Activated naive CD8-positive, alpha-beta T cell treated with anti-CD3 and anti-CD28 coated beads, Interleukin-2, amount 50 U/mL, for 24 hours (primary cell): Measurements from ENCODE around the gene CBX5.
A peak's percentile ranks its signal among the peaks of the same experiment; 100 is the strongest.

Source experiments
- ATAC-seq: fragments of 150-1000 bp; cut with Tn5 transposase; one replicate; pipeline ENCODE4 v1.10.0; 2021
- DNase-seq: peaks from one replicate; pipeline ENCODE4 v3.0.0; 2021
- H3K27ac Mint-ChIP-seq: one replicate; pipeline ENCODE4 v1.8.0; 2021; ENCODE audit warnings: mild to moderate bottlenecking, mixed read lengths
- H3K27me3 Mint-ChIP-seq: one replicate; pipeline ENCODE4 v1.8.0; 2021; ENCODE audit warnings: mixed read lengths
- H3K36me3 Mint-ChIP-seq: one replicate; pipeline ENCODE4 v1.8.0; 2021; ENCODE audit warnings: low read depth, mixed read lengths
- H3K4me1 Mint-ChIP-seq: one replicate; pipeline ENCODE4 v1.8.0; 2021; ENCODE audit warnings: mixed read lengths
- H3K4me3 Mint-ChIP-seq: one replicate; pipeline ENCODE4 v1.8.0; 2021; ENCODE audit warnings: mild to moderate bottlenecking, moderate library complexity, mixed read lengths
- H3K9me3 Mint-ChIP-seq: one replicate; pipeline ENCODE4 v1.8.0; 2021; ENCODE audit warnings: mixed read lengths

CBX5 gene

DNA sequence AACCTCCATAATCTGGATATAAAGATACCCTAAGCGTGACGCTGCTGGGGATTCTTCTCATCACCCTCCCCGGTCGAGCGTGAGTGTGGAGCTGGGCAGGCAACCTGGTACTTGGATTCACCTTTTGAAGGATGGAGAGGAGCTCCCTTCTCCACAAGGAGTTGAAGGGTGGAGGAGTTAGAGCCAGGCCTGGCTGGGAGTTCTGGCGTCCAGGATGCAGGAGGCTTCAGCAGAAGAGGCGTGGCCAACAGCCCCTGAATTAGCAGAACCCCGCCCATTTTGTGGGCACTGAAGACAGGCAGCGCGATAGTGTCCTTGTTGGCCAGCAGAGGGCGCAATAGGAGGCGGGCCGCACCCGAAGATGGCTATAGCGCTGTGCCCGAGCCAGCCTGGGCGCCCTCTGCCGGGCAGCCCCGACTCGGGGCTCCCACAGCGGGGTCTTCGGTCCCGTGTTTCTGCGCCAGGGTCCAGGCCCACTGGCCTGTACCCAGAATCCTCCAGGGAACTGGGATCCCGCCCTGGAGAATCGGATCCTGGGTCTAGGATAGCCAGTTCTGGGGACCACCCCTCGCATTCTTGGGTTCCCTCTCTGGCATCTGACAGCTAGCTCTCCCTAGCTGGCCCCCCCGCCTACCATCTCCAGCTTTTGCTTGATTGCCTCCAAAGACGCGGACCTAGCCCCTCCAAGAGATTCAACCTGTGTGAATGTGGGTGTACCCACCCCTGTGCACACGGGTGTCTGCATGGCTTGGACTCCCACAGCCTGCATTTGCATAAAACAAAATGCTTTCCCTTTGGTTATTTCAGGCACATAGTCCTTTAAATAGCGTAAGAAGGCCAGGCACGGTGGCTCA, 65.1 kb downstream of the CBX5 start:
- H3K9me3 Mint-ChIP-seq, result no peaks in the 10 kb centered on the region
- peak; percentile 95 for DNase-seq
- no peak overlapping the region for H3K27ac Mint-ChIP-seq
- peaks cover 33% of the 10 kb centered on the region for H3K4me1 Mint-ChIP-seq
- H3K36me3 Mint-ChIP-seq, result no peaks in the 10 kb centered on the region
- peaks cover 25% of the 10 kb centered on the region for H3K27me3 Mint-ChIP-seq
- ATAC-seq, result peak; percentile 89
- peak overlapping the region; percentile 75 for H3K4me3 Mint-ChIP-seq

DNA sequence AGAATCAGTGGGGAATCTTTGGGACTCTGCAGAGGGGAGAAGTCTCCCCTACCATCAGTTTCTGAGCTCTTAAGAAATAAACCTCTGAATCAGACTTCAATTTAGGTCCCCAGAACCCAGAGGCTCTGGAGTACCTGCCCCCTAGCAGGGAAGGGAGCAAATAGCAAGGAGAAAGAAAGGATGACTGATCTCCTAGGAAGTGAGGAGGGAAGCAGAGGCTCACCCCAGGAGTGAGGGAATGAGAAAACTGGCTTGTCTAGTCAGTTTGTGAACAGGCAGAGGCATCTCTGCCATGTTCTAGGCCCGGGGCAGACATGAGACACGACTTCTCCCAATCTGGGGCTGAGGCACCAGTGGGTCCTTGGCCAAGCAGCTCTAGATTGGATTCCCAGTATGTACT, 66.8 kb downstream of the CBX5 start:
- Mint-ChIP-seq H3K4me1 (peaks cover 28% of the 10 kb centered on the region), H3K27me3 (peaks cover 22% of the 10 kb centered on the region), H3K9me3 (no peaks in the 10 kb centered on the region), H3K27ac (no peak overlapping the region), H3K36me3 (no peaks in the 10 kb centered on the region), H3K4me3 (no peak overlapping the region)
- no peak for ATAC-seq
- DNase-seq, result no peak

DNA sequence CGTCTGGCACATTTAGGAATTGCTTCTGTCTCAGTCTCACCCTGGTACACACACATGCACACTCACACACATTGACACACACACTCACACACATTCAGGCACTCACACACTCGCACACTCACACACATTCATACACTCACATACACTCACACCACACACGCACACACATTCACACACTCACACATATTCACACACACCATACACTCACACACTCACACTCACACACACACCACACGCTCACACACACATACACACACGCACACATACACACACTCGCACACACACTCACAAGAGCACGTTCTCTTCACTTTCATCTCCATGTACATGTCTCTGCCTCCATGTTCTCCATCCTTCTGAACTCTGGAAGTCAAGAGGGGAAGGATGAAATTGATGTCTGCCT, 68.0 kb downstream of the CBX5 start:
- H3K27ac Mint-ChIP-seq, result no peak overlapping the region
- peaks cover 19% of the 10 kb centered on the region for H3K4me1 Mint-ChIP-seq
- no peak for DNase-seq
- H3K36me3 Mint-ChIP-seq, result no peaks in the 10 kb centered on the region
- ATAC-seq, result no peak
- no peak overlapping the region for H3K4me3 Mint-ChIP-seq
- no peaks in the 10 kb centered on the region for H3K9me3 Mint-ChIP-seq
- H3K27me3 Mint-ChIP-seq, result peaks cover 20% of the 10 kb centered on the region

DNA sequence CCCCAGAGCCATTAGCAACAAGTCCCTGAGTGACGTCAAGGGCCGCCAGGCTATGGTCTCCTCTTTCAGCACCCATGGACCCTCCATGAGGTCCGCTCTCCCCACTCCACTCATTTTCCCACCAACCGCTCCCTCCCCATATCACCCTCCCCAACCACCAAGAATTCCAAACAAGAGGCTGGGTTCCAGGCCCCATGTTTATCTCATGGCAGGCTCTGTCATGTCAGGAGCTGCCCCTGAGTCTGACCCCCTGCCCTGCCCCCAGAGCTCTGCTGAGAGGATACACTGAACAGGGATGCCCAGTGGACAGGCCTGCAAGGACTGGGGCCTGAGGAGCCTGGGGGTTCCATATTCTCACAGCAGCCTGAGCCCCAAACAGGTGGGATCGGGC, 69.5 kb downstream of the CBX5 start:
- no peaks in the 10 kb centered on the region for H3K9me3 Mint-ChIP-seq
- H3K4me3 Mint-ChIP-seq, result no peak overlapping the region
- H3K27ac Mint-ChIP-seq, result no peak overlapping the region
- ATAC-seq, result no peak
- DNase-seq, result no peak
- H3K27me3 Mint-ChIP-seq, result peaks cover 26% of the 10 kb centered on the region
- H3K4me1 Mint-ChIP-seq, result peaks cover 4% of the 10 kb centered on the region
- no peaks in the 10 kb centered on the region for H3K36me3 Mint-ChIP-seq

DNA sequence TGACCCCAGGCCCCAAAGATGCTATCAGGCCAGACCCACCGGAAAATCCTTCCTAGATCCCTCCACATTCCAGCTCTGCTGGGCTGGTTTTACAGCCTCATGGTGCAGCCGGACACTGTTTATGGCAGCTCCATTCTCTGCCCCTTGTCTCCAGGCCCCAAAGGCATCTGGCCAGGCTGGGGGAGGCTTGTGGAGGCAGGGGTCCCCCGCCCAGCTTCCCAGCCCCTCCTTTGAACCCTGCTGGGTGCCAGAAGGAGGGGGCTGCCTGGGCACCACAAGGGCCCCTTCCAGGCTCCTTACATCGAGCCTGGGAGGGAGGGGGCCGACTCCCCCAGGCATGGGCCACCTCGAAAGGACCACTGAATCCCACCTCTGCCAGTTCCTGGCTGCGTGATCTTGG, 71.3 kb downstream of the CBX5 start:
- Mint-ChIP-seq H3K36me3 (no peaks in the 10 kb centered on the region), H3K27ac (no peak overlapping the region), H3K9me3 (no peaks in the 10 kb centered on the region), H3K4me3 (no peak overlapping the region), H3K4me1 (no peaks in the 10 kb centered on the region), H3K27me3 (peaks cover 33% of the 10 kb centered on the region)
- no peak for DNase-seq
- no peak for ATAC-seq

DNA sequence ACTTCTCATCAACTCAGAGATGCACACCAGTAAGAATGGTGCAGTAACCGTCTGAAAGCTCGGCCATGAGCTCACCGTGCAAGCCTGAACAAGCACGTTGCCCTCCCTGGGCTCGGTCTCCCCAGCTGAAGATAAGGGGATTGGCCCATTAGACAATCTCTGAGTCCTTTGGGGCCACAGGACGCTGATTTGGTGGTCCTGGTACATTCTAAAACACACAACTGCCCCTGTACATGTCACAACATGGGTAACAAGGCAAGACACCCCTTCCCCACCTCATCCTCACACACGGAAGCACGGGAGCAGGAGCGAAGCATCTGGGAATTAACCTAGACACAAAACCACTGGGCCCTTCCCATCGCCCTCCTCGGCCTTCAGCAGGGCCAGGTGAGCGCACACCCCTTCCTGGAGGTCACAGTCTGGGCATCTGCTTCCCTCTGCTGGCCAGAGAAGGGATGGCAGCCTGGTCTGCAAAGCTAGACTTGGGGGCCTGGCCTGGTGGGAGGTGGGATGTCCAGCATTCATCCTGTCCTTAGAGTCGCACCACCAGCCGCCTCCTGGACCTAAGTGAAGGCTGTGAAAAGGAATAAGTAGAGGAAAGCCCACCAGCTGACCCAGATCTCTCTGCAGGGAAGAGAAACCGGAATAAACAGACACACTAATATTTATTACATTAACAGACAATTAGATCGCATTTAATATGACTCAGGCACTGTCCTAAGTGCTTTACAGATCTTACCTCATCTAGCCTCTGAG, 72.2 kb downstream of the CBX5 start:
- H3K27me3 Mint-ChIP-seq, result peaks cover 28% of the 10 kb centered on the region
- no peak overlapping the region for H3K4me3 Mint-ChIP-seq
- no peaks in the 10 kb centered on the region for H3K9me3 Mint-ChIP-seq
- no peaks in the 10 kb centered on the region for H3K36me3 Mint-ChIP-seq
- DNase-seq (peak; percentile 87), ATAC-seq (peak; percentile 78)
- no peaks in the 10 kb centered on the region for H3K4me1 Mint-ChIP-seq
- no peak overlapping the region for H3K27ac Mint-ChIP-seq

DNA sequence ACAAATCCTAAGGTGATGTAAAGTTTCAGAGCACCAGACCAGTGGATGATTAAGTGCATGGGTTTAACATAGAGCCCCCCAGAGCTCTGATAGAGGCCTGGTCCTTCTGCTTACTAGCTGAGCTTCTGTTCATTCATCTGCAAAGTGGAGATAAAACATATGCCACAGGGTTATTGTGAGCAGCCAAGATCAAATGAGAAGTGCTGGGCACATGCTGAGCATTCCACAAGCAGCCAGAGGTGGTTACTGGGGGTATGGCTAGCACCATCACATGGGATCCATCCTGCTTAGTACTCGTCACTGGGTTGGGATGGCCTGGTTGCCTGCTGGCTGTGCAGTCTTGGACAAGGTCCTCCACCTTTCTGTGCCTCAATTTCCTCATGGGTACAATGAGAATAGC, 73.1 kb downstream of the CBX5 start:
- H3K4me3 Mint-ChIP-seq, result no peak overlapping the region
- no peaks in the 10 kb centered on the region for H3K36me3 Mint-ChIP-seq
- H3K9me3 Mint-ChIP-seq, result no peaks in the 10 kb centered on the region
- DNase-seq, result no peak
- no peak overlapping the region for H3K27ac Mint-ChIP-seq
- no peaks in the 10 kb centered on the region for H3K4me1 Mint-ChIP-seq
- ATAC-seq, result no peak
- peaks cover 37% of the 10 kb centered on the region for H3K27me3 Mint-ChIP-seq

DNA sequence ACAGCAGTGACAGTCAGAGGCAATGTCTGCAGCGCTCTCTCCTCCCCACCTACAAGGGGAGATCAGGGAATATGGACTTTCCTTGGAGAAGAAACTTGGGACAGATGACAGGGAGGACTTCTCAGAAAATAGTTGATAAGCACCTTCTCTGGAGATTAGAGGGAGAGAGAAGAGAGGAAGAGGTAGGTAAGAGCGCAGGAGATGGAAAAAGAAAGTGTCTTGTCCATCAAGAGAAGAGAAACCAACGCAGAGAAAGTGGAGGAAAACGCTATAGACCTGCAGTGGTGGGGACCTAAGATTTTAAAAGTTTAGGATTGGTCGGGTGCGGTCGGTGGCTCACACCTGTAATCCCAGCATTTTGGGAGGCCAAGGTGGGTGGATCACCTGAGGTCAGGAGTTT, 75.6 kb downstream of the CBX5 start:
- no peaks in the 10 kb centered on the region for H3K4me1 Mint-ChIP-seq
- no peak overlapping the region for H3K27ac Mint-ChIP-seq
- DNase-seq (no peak), ATAC-seq (no peak)
- no peak overlapping the region for H3K4me3 Mint-ChIP-seq
- H3K9me3 Mint-ChIP-seq, result no peaks in the 10 kb centered on the region
- peaks cover 46% of the 10 kb centered on the region for H3K27me3 Mint-ChIP-seq
- H3K36me3 Mint-ChIP-seq, result no peaks in the 10 kb centered on the region

DNA sequence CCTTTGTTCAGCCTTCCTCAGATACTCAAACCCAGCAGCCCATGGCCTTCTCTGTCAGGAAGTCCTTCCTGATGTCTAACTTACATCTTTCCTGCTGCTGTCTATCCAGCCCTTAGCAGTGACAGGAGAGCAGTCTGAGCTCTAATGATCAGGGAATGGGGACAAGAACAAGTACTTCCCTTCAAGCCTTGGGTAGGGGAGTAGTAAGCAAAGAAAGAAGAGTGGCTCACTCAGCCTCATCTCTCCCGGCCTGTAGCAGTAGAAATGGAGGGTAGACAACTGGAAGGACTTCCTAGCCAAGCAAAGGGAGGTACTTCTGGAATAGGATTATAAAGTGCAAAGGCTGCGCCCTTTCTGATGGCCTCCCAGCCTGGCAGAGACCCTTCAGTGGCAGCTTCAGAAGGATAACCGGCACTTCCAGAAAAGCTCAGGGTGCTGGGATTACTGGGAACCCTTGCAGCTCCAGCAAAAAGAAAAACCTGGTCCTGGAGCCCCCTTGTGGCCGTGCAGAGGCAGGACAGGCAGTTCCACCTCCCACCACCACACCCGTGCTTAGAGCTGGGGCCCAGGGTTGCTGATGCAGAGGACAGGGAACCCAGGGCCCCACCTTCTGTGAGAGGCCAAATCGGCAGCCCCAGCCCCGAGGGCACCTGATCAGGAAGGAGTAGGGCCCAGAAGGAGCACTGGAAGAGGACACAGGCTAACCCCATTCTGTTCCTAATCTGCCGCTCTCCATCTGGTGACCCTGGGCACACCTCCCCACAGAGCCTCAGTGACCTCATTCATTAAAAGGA, 78.7 kb downstream of the CBX5 start:
- H3K9me3 Mint-ChIP-seq, result no peaks in the 10 kb centered on the region
- peak; percentile 72 for DNase-seq

DNA sequence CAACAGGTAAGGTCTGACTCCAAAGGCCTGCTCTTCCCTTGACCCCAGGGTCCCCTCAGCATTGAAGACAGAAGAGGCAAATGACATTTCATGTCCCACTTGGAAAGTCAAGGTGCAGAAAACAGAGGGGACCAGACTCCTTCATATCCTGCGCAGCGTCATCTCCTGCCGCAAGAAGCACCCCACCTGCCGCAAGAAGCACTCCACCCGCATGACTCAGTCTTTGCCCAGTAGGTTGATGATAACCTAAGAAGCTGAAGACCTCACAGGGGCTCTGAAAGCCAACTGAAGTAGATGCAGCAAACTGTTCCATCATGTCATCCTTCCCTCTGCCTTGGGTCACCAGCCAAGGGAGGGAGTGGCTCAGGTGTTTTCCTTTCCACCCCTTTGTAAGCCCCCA, 79.5 kb downstream of the CBX5 start:
- Mint-ChIP-seq H3K27ac (no peak overlapping the region), H3K36me3 (no peaks in the 10 kb centered on the region), H3K4me1 (peaks cover 8% of the 10 kb centered on the region), H3K4me3 (no peak overlapping the region), H3K27me3 (peaks cover 57% of the 10 kb centered on the region), H3K9me3 (no peaks in the 10 kb centered on the region)
- DNase-seq (no peak), ATAC-seq (no peak)

More for the DNA sequence above, 78.7 kb downstream of the CBX5 start:
- H3K27me3 Mint-ChIP-seq, result peaks cover 54% of the 10 kb centered on the region
- peaks cover 5% of the 10 kb centered on the region for H3K4me1 Mint-ChIP-seq
- peak; percentile 72 for ATAC-seq
- H3K36me3 Mint-ChIP-seq, result no peaks in the 10 kb centered on the region
- H3K4me3 Mint-ChIP-seq, result no peak overlapping the region
- no peak overlapping the region for H3K27ac Mint-ChIP-seq

DNA sequence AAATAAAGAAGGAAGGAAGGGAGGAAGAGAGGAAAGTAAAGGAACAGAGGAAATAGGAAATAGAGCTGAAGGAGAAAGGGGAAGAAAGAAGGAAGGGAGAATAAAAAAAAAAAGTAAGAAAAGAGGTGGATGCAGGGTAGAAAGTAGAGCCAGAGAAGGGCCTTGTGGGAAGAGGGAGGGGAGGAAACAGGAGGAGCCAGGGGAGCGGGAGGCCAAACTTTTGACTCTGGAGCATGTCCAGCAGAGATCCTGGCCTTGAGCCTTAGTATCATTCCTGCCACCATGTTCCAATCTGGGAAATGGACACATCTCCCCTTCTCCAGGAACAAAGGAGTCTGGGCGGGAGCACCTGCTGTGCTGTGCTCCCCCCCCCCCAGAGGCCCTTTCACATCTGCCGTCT, 80.0 kb downstream of the CBX5 start:
- H3K27ac Mint-ChIP-seq, result no peak overlapping the region
- ATAC-seq (no peak), DNase-seq (no peak)
- no peak overlapping the region for H3K4me3 Mint-ChIP-seq
- no peaks in the 10 kb centered on the region for H3K36me3 Mint-ChIP-seq
- H3K4me1 Mint-ChIP-seq, result peaks cover 9% of the 10 kb centered on the region
- peaks cover 62% of the 10 kb centered on the region for H3K27me3 Mint-ChIP-seq
- H3K9me3 Mint-ChIP-seq, result no peaks in the 10 kb centered on the region

DNA sequence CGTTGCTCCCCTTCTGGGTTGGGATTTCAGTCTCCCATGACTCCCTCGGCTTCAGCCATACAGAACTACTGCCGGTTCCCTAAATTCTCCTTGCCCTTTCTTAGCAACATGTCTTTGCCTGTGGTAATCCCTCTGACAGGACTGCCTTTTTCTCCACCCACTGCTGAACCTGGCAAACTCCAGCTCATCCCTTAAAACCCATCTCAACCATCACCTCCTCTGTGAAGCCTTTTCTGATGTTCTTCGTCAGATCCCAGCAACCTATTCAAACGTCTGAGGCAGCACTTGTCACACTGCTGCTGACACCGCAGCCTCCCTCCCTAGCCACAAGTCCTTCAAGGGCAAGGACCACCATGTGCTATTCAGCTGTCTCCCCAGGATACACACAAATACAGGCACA, 80.9 kb downstream of the CBX5 start:
- H3K4me1 Mint-ChIP-seq, result peaks cover 9% of the 10 kb centered on the region
- H3K27ac Mint-ChIP-seq, result no peak overlapping the region
- peaks cover 64% of the 10 kb centered on the region for H3K27me3 Mint-ChIP-seq
- H3K4me3 Mint-ChIP-seq, result no peak overlapping the region
- no peak for DNase-seq
- no peak for ATAC-seq
- H3K36me3 Mint-ChIP-seq, result no peaks in the 10 kb centered on the region
- H3K9me3 Mint-ChIP-seq, result no peaks in the 10 kb centered on the region

DNA sequence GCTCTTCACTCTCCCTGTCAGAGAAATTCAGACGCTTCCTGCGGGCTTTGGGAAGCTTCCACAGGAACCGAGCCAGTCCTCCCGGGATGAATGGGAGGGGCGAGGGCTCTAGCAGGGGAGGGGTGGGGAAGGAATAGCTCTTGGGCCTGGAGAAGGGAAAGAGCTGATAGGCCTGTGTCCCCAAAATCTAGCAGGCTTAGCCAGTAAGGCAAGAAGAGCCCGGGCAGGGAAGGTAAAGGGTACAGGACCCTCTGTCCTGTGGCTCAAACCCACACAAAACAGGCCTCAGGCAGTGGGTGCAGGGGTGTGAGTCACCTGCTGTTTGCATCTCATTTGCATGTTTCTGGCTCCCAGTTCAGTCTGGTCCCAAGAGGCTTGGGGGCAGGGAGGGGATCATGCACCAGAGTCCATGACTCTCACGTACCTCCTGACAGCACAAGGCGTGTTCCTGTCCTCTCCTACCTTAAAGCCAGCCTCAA, 82.5 kb downstream of the CBX5 start:
- no peaks in the 10 kb centered on the region for H3K36me3 Mint-ChIP-seq
- H3K4me1 Mint-ChIP-seq, result peaks cover 9% of the 10 kb centered on the region
- no peak overlapping the region for H3K4me3 Mint-ChIP-seq
- peaks cover 72% of the 10 kb centered on the region for H3K27me3 Mint-ChIP-seq
- no peak for DNase-seq
- H3K27ac Mint-ChIP-seq, result no peak overlapping the region
- no peaks in the 10 kb centered on the region for H3K9me3 Mint-ChIP-seq
- ATAC-seq, result no peak

DNA sequence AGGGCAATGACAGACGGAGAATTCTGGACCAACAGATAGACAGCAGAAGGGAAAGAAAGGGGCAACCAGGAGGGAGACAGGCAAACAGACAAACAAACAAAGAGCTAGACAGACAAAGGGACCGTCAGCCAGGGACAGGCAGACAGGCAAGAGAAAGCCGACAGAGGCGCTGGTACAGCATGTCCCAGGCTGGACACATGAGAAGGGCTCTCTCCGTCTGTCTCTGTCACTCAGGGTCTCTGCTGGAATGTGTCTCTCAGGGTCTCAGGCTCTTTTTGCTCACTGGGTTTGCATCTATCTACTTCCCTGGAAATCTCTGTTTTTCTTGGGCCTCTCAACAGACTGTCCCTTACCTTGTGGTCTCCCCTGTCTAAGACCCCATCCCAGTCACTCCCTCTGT, 82.9 kb downstream of the CBX5 start:
- H3K27ac Mint-ChIP-seq, result no peak overlapping the region

More for the DNA sequence above, 82.9 kb downstream of the CBX5 start:
- Mint-ChIP-seq H3K4me3 (no peak overlapping the region), H3K4me1 (peaks cover 9% of the 10 kb centered on the region), H3K27me3 (peaks cover 72% of the 10 kb centered on the region), H3K36me3 (no peaks in the 10 kb centered on the region), H3K9me3 (no peaks in the 10 kb centered on the region)
- ATAC-seq (no peak), DNase-seq (no peak)
